ENCODE data around the gene MPL.

Gene MPL

DNA sequence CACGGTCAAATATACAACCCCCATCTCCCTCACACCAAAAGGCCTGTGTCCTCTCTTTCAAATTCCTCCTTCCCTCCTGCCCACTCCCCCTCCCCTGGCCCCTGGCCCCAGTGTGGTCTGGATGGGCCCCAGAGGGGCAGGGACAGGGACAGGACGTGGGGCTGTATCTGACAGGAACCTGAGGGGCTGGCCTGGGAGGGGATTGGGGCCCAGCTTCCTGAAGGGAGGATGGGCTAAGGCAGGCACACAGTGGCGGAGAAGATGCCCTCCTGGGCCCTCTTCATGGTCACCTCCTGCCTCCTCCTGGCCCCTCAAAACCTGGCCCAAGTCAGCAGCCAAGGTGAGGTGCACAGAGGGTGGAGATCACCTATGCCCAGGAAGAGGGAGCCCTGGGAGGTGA, at the start of gene MPL:
MPL (plus strand) TSS at position 231 of the 400 bp plus-strand sequence; CDS start at position 262, 31 bp downstream.
- DNase-seq (ENCODE audit: low read depth), result no peak

DNA sequence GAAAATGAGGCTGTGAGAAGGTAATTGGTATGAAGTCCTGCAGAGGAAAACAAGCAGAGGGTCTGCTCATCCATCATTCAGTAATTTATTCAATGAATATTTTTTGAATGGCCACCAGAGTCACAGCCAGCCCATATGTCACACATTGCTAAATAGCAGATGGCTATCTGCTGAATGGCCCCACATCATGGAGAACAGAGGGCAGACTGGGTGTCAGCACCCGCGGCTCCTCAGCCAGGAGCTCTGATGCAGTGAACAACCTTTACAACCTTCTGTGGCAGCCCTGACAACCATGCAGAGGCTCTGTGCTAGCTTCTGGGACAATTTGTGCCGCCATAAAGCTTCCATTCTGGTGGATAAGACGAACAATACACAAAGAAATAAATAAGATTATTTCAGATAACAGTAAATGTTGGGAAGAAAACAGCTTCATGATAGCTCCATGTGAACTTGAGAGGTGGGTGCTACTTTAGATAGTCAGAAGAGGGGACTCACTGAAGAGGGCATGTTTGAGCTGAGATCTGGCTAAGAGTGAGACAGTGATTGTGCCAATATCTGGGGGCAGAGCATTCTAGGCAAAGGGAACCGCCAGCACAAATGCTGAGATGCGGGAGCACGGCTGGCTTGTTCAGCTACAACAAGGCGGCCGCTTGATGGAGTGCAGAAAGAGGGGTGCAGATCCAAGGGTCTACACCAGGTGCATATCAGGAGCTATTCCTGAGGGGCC, 49.4 kb upstream of the MPL start:
- no peak for DNase-seq (ENCODE audit: low read depth)

DNA sequence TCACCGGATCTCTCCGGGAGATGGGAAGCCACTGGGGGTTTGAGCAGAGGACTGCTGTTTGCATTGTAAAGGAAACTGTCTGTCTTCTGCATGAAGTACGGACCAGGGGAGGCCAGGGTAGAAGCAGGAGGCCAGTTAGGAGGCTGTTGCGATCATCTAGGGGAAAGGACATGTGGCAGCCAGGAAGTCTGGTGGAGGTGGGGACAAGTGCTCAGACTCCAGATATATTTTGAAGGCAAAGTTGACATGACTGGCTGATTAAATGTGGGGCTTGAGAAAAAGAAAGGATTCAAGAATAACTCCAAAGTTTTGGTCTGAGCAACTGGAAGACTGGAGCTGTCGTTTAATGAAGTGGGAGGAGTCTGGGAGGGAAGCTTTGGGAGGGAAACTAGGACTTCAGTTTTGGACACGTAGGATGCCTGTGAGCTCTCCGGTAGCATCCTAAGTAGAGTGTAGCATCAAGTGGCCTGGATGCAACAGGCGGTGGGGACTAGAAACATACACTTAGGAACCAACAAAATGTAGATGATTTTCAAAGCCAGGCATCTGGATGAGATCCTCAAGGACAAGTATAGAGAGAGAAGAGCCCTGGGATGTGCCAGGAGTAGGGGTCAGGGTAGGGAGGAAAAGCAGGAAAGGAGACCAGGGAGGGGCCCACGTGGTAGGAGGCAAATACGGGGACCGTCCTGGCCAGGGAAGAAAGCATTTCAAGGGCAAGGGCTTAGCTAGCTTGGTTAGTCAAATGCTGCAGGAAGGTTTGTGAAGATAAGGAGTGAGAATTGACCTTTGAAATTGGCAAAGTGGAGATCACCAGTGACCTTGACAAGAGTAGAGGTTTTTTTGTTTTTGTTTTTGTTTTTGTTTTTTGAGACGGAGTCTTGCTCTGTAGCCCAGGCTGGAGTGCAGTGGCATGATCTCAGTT, 48.6 kb upstream of the MPL start:
- DNase-seq (ENCODE audit: low read depth), result no peak

DNA sequence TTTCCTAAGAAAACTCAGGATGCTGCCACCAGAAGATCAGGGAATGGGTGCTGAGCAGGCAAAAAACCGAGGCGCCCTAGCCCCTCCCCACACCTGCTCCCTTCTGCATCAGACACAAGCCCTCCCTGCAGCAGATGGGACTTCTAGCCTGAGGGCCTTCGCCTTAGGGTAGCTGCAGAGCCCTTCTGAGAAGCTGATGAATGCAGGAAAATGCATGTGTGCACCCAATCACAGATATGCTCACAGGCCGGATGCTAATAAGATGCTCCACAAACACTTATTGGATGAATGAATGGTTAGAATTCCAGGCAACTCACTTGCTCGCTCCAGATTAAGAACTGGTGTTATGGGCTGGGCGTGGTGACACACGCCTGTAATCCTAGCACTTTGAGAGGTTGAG, 45.4 kb upstream of the MPL start:
- no peak for DNase-seq (ENCODE audit: low read depth)

DNA sequence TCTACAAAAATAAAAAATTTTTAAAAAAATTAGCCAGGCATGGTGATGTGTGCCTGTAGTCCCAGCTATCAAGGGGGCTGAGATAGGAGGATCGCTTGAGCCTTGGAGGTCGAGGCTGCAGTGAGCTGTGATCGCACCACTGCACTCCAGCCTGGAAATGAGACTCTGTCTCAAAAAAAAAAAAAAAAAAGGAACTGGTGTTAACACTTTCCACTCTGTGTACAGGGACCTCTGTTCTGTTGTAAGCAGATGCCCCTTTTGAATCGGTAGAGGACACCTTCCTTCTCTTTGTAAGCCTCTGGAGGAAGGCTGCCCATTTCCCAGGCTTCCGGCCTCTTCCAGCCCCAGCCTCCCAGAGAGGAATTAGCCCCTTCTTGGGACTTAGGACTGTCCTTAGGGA, 44.9 kb upstream of the MPL start:
- DNase-seq (ENCODE audit: low read depth), result no peak

DNA sequence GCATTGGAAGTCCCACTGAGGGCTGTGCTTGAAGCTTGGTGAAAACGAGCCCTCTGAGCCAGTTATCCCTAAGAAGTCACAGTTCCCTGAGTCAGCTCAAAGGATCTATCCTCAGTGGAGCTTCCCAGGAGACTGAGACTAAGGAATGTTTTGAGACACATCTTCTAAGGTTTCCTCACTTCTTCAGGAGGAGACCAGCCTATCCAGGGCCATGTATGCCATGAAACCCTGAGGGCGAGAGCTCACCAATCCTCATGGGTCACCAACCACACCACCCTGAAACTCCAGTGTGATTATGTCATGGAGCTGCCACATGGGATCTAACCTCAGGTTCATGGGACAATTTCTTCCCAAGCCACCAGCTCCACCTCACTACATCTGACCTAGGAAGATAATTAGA, 44.4 kb upstream of the MPL start:
- no peak for DNase-seq (ENCODE audit: low read depth)

DNA sequence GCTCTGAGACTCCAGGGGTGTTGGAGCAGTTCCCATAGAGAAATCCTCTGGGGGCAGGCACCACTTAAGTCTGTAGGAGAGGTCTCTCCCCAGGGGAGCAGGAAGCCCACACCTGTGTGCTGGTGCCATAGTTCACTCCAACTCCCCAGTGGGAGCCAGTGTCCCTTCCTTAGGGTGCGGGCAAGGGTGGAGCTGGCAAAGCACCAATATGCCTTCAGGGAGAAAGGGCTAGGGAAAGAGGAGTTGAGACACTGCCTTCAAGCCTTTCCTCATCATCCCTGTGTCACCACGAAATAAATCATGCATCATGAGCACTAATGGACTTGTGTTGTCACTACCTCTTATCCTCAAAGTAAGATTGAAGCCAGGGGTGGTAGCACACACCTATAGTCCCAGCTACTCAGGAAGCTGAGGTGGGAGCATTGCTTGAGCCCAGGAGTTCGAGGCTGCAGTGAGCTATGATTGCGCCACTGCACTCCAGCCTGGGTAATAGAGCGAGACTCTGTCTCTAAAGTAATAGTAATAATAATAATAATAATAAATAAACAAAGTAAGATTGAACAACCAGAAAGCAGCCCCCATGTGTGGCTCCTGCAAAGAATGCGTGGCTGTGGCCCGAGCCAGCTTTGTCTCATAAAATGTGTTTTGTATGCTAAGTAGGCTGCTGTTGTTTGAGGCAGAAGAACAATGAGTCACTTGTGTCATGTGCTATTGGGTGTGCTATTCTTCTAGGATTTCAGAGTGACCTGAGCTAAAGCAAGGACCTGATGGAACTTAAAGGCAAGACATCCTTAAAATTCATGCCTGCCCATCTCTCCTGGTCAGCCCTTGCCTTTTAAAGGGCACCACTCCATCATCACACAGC, 43.5 kb upstream of the MPL start:
- no peak for DNase-seq (ENCODE audit: low read depth)

DNA sequence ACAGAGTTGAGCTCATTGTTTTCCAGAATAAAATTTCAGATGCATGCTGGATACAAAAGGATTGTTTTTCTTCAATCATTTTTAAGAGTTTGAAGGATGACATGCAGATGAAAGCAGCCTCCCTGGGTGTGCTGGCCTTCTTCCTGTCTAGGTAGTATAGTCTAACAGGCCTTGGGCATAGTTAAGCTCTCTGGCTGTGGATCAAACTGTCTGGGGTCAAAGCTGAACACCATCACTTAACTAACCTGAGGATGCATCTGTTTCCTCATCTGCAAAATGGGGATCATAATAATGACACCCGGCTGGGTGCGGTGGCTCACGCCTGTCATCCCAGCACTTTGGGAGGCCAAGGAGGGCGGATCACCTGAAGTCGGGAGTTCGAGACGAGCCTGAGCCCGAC, 42.9 kb upstream of the MPL start:
- no peak for DNase-seq (ENCODE audit: low read depth)

DNA sequence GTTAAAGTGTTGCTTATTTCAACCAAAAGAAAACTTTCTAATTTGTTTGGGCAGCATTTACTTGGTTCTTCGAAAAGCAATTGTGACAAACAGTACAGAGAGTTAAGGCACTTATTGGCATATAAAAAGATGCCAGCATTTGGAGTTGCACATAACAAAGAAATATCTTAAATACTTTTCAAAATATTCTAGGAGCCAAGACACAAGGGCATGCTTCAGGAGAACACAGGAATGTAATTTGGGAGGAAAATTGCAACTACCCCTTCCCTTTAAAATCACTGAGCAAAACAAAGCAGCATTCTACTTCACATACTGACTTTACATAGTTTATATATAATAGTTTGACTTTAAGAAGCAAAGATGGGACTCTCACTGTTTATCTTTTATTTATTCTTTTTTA, 41.4 kb upstream of the MPL start:
- no peak for DNase-seq (ENCODE audit: low read depth)

DNA sequence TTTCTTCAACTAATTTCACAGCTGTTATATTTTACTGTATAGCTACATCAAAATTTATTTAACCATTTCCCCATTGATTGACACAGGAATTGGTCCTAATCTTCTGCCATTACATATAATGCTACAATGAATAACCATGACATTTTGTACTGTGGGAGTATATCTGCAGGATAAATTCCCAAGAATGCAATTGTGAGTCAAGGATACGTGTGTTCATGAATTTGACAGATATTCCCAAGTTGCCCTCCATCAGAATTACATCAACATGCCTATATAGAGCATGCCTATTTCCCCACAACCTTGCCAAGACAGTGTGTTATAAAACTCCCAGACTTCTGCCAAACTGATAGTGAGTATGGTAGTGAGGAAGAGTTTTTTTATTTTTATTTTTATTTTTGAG, 39.6 kb upstream of the MPL start:
- no peak for DNase-seq (ENCODE audit: low read depth)

DNA sequence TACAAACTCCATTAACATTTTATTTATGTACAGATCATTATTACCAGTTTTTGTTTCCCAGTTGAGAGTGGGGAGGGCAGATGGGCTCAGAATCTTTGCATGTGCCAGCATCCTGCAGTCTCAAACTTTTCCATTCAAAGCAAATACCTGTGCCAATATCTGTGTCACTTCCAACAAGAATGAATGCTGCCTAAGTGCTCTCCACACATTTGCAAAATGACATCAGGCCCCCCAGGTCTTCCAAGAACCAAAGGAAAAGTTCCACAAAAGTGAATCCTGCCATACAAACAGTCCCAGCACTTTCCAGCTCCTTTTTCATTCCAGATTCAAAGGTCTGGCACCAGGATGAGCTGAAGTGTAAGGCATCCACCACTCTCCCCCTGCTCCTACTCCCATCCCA, 38.5 kb upstream of the MPL start:
- DNase-seq (ENCODE audit: low read depth), result no peak

DNA sequence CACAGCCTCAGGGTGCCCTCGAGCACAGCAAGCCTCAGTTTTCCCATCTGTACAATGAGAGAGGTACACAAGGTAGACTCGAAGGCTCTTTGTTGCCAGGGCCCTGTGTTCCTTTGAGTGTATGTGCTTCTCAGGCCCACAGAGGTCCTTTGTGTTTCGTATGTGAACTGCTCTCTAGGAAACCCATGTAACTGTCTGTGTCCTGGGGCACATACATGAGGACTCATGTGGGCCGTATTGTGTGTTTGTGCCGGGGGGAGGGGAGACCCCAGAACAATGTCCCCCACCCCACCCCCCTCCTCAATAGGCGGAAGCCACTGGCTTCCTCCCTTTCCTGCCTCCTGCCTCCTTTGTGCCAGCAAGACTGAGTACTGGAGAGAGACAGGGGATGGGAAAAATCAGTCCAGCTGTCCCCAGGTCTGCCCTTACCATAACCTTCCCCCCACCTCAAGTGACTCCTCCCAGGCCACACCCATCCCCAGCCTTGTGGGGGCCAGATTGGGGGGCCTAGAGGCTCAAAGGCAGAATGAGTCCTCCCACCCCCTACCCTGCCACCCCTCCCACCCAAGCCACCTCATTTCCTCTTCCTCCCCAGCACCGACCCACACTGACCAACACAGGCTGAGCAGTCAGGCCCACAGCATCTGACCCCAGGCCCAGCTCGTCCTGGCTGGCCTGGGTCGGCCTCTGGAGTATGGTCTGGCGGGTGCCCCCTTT, 37.1 kb upstream of the MPL start, which contains the start of gene TIE1:
TIE1 (plus strand) TSS at position 605 of the 717 bp plus-strand sequence; CDS start at position 695, 90 bp downstream.
- DNase-seq (ENCODE audit: low read depth), result no peak

DNA sequence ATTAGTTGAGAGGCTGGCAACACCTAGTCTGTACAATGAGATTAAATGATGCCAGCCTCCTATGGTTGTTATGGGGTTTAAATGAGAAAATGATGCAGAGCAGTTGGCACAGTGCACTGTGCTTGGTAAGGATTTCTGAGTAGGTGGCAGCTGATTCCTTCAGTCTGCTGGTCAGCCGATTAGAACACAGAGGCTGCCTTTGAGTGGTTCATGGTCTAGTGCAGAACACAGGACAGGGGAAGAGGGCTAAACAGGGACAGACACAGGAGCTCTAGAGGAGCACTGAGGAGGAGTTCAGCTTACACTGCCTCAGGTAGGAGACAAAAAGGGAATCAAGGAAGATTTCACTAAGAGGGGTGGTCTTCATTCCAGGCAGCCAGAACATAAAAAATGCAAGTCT, 35.4 kb upstream of the MPL start:
- no peak for DNase-seq (ENCODE audit: low read depth)

DNA sequence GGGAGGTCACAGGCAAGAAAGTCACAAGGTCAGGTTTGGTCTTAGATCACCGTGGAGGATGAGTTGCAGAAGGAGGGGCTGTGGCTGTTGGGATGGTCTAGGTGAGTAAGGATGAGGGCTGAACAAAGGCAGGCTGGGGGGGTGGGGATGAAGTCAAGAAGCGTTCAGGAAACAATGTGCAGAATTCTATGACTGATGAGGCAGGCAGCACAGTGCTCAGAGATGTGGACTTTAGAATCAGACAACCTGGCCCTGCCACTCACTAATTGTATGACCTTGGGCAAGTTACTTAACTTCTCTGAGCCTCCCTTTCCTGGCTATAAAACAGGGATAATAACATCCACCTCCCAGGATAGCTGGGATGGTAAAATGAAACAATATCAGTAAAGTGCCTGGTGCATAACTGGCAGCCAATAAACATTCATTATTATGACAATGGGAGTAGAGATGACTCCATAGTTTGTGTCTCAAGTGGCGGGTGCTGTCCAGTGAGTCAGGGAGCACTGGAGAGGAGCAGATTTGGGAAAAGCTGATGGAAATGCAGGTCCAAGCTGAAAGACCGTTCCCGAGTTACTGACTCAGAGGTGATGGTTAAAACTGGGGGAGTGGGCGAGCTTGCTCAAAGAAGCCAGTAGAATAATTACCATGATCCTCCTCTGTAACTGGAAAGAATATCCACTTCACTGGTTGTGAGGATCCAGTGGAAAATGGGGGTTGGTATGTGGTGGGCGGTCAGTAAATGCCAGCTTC, 34.7 kb upstream of the MPL start:
- DNase-seq (ENCODE audit: low read depth), result no peak

DNA sequence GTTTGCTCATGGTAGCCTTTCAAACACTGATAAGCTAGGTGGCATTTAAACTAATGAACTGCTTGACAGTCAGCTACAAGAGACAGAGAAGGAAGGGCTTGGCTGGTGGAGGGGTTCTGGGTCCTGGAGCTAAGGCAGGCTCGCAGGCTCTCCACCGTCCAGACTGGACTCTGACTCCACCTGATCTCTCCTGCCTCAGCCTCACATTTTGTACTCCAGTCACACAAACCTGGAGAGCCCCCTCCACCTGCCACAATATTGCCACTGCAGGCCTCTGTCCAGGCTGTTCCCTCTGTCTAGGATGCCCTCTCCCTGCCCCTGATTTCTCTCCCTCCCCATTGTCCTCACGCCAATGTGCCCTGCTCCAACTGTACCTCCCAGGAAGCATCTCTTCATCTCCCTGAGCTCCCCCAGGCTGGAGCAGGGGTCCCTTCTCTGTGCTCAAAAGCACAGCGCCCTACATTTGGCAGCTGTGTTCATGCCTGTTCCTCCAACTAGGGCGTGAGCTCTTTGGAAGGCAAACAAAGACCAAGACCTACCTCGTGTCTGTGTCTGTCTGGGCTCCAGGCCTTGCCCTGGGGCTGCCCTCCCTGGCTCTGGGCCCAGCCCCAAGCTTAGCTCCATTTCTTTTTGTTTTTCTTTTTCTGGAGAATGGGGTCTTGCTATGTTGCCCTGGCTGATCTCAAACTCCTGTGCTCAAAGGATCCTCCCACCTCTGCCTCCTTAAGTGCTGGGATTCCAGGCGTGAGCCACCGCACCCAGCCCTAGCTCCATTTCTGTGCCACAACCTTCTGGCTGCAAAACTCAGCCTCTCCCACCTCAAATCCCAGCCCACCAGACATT, 33.9 kb upstream of the MPL start:
- no peak for DNase-seq (ENCODE audit: low read depth)

DNA sequence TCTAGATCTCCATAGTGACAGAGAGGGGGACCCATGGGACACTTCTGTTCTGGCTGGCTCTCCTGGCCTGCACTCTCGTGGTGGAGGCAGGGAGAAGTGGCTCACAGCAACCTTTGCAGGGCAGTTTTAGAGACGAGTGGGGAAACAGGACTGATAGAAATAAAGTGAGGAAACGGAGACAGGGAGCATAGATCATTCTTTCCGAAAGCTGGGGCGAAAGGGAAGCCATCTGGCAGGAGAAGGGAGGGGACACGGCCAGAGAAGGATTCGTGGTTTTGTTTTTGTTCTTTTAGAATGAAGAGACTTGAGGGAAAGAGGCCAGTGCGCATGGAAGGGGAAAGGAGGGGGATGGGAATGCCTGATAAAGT, 33.3 kb upstream of the MPL start:
- no peak for DNase-seq (ENCODE audit: low read depth)

DNA sequence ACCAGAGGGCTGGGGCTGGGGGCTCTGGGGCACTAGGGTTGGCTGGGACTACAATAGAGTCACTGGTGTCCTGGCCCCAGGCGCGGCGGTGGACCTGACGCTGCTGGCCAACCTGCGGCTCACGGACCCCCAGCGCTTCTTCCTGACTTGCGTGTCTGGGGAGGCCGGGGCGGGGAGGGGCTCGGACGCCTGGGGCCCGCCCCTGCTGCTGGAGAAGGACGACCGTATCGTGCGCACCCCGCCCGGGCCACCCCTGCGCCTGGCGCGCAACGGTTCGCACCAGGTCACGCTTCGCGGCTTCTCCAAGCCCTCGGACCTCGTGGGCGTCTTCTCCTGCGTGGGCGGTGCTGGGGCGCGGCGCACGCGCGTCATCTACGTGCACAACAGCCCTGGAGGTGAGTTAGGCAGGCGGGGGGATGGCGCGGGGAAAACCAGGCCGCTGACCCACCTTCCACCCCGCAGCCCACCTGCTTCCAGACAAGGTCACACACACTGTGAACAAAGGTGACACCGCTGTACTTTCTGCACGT, 32.8 kb upstream of the MPL start:
- DNase-seq (ENCODE audit: low read depth), result no peak

DNA sequence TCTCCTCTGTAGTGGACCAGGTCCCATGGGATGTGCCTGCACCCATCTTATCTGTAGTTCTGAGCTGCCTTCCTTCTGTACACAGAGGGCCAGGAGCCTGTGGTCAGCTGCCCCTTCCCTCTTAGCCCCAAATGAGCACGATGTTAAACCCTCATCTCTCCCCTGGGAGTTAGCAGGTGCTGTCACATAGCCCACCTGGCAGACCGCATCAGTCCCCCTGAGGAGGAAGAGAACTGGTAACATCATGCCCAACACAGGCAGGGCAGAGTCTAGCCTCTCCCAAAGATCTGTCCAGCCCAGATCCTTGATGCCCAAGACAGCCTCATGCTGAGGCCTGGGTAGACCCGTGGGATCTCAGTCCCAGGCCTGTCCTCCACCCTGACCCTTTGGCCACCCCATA, 32.2 kb upstream of the MPL start:
- DNase-seq (ENCODE audit: low read depth), result no peak

DNA sequence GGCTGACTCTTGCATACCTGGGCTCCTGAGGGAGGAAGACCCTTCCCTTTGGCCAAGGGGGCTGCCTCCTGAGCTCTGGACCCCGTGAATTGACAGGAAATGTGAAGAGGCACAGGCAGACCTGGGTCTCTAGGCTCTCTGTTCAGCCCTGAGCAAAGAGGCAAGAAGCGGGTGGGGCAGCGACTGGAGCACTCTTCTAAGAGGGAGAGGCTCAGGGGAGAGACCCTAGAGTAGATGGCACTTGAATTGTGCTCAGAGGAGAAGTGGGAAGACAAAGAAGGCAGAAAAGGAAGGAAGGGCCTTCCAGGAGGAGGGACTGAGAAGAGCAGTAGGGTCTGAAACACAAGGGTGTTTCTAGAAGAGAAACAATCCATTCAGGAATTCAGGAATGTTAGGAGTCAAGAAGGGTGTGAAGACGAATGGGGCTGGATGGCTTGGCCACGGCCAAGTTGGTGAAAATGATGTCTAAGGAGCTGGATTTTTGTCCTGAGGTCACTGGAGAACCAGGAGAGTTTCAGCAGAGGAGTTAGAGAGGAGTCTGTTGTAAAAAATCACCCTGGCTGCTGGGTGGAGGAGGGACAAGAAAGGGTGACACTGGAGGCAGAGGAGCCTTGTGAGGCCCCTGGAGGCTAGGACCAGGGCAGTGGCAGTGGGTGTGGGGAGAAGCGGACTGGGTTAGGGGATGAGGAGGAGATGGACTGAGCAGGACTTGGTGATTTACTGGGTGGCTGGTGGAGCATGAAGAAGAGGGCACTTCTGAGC, 31.5 kb upstream of the MPL start:
- no peak for DNase-seq (ENCODE audit: low read depth)

Measured in stimulated activated CD8-positive, alpha-beta memory T cell treated with anti-CD3 and anti-CD28 coated beads, Interleukin-12 subunit alpha, Interleukin-12 subunit beta, amount 100 ng/mL, for 4 hours (primary cell).